GM23248 (cell line): Measurements from ENCODE around the gene TMCC2. TPM values are rescaled to one million over a fixed set of nuclear protein-coding genes. Genes with fewer than 3 reads are reported as not detected.
A peak's percentile ranks its signal among the peaks of the same experiment; 100 is the strongest.

Experiments
- DNase-seq: peaks from one replicate; pipeline ENCODE4 v3.0.0-alpha.2; 2015
- H2AFZ ChIP-seq: fragments of 200-600 bp; sonication (generic); 2 replicates; pipeline ENCODE4 v1.6.1; 2016; ENCODE audit warnings: antibody characterized with exemption
- H3F3A ChIP-seq: fragments of 200-600 bp; sonication (generic); 2 replicates; pipeline ENCODE4 v1.6.1; 2016; ENCODE audit warnings: mild to moderate bottlenecking, antibody characterized with exemption, mixed run types; ENCODE audit not compliant: insufficient read depth
- H3K27ac ChIP-seq: fragments of 200-600 bp; sonication (generic); 2 replicates; pipeline ENCODE4 v1.5.1; 2016; ENCODE audit warnings: mild to moderate bottlenecking
- H3K27me3 ChIP-seq: fragments of 200-600 bp; sonication (generic); replicated peaks from 2 replicates; pipeline ENCODE4 v1.6.1; 2016; ENCODE audit warnings: mild to moderate bottlenecking; ENCODE audit not compliant: insufficient read depth
- H3K36me3 ChIP-seq: fragments of 200-600 bp; sonication (generic); 2 replicates; pipeline ENCODE4 v1.6.1; 2016; ENCODE audit warnings: low read depth, mild to moderate bottlenecking
- H3K4me1 ChIP-seq: fragments of 200-600 bp; sonication (generic); 2 replicates; pipeline ENCODE4 v1.6.1; 2016; ENCODE audit warnings: mild to moderate bottlenecking; ENCODE audit not compliant: insufficient read depth
- H3K4me2 ChIP-seq: fragments of 200-600 bp; sonication (generic); one replicate; pipeline ENCODE4 v1.6.1; 2016; ENCODE audit warnings: mild to moderate bottlenecking; ENCODE audit not compliant: unreplicated experiment
- H3K4me3 ChIP-seq: fragments of 200-600 bp; sonication (generic); 2 replicates; pipeline ENCODE4 v1.5.1; 2016; ENCODE audit warnings: mild to moderate bottlenecking
- H3K79me2 ChIP-seq: fragments of 200-600 bp; sonication (generic); 2 replicates; pipeline ENCODE4 v1.6.1; 2016; ENCODE audit warnings: mild to moderate bottlenecking; ENCODE audit not compliant: insufficient read depth
- H3K9ac ChIP-seq: fragments of 200-600 bp; sonication (generic); 2 replicates; pipeline ENCODE4 v1.6.1; 2016; ENCODE audit warnings: mild to moderate bottlenecking
- H3K9me2 ChIP-seq: fragments of 200-600 bp; sonication (generic); 2 replicates; pipeline ENCODE4 v1.6.1; 2016; ENCODE audit warnings: mixed run types, mild to moderate bottlenecking, moderate library complexity; ENCODE audit not compliant: insufficient read depth
- H3K9me3 ChIP-seq: fragments of 200-600 bp; sonication (generic); one replicate; pipeline ENCODE4 v1.6.1; 2017; ENCODE audit warnings: low read depth
- H4K20me1 ChIP-seq: fragments of 200-600 bp; sonication (generic); 2 replicates; pipeline ENCODE4 v1.6.0; 2016; ENCODE audit not compliant: insufficient read depth
- EZH2 ChIP-seq: fragments of 200-600 bp; sonication (generic); IDR thresholded peaks from 2 replicates; pipeline ENCODE4 v1.6.1; 2018; ENCODE audit warnings: antibody characterized with exemption, mild to moderate bottlenecking; ENCODE audit not compliant: insufficient read depth, poor library complexity, severe bottlenecking
- EZH2phosphoT487 ChIP-seq: fragments of 200-600 bp; sonication (generic); IDR thresholded peaks from 2 replicates; pipeline ENCODE4 v1.6.1; 2018; ENCODE audit warnings: antibody characterized with exemption, moderate library complexity, mild to moderate bottlenecking, low read depth; ENCODE audit not compliant: insufficient read depth
- WGBS, 2 experiments: methylation state at CpG; one replicate each; pipeline ENCODE4 v1.1.6; 2015 to 2017; ENCODE audit warnings: low lambda C conversion rate in 2 of 2, low coverage in 1 of 2; ENCODE audit errors: missing lambda C conversion rate in 2 of 2; 5-methylcytosine and 5-hydroxymethylcytosine counted together
- in situ Hi-C: fragments of 300-500 bp; cut with MboI; formaldehyde crosslinking; loops from 2 replicates; pipeline ENCODE4 v1.15.0; 2020
- polyA plus RNA-seq: library from polyadenylated mRNA; unstranded; fragments of >200 nt; fragmentation: Nextera tagmentation; extraction: Ambion mirVana; gene quantifications from 2 replicates; pipeline ENCODE4 v1.2.1, GENCODE V29; 2016
- total RNA-seq: library from RNA; depleted of rRNA; stranded (reverse); fragments of >200 nt; shearing (Covaris generic); gene quantifications from 2 replicates; pipeline ENCODE4 v1.2.3, GENCODE V29; 2014

The TMCC2 gene
- total and polyA plus RNA-seq, 2 experiments from 2014 or later = 0.39 to 1.7 TPM

DNA sequence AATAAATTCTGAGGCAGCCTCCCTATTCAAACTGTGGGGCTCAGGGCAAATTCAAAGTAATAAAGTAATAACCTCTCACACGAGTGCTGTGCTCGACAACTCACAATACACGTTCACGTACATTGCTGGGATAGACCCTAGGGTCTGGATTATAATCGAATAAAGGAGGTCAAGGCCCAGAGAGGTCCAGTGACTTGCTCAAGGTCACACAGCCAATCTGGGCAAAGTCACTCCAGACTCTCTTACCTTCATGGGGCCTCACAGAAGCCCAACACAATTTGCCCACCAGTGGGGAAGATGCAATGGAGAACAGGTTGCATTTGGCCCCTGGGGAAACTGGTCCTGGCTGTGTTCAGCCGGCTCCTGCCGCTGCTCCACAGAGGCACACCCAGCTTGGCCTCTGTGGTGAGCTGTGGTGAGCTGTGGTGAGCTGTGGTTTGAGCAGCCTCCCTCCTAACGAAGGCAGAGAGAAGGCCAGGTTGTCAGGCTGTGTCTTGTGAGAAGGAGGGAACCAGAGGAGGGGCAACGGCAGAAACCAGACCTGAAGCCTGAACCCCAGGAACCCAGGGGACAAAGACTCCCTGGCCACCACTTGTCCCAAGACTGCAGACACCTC, 58.7 kb downstream of the TMCC2 start:
- 92 to 96% methylated on average over 9 of the region's 9 CpGs for WGBS, 2 experiments
- in situ Hi-C loops = no loop called here
- Histone ChIP-seq H4K20me1 (no peaks in the 10 kb centered on the region), H2AFZ (peak overlapping the region; percentile 62), H3K27me3 (no peaks in the 10 kb centered on the region), H3F3A (peaks cover 27% of the 10 kb centered on the region), H3K4me1 (peaks cover 49% of the 10 kb centered on the region), H3K4me2 (peak overlapping the region; percentile 16), H3K36me3 (no peaks in the 10 kb centered on the region), H3K9me2 (no peaks in the 10 kb centered on the region), H3K9ac (no peak overlapping the region), H3K9me3 (no peaks in the 10 kb centered on the region), H3K79me2 (no peaks in the 10 kb centered on the region), H3K27ac (no peak overlapping the region), H3K4me3 (no peak overlapping the region)
- no peak for TF ChIP-seq EZH2
- TF ChIP-seq EZH2phosphoT487 = no peak
- DNase-seq = no peak

DNA sequence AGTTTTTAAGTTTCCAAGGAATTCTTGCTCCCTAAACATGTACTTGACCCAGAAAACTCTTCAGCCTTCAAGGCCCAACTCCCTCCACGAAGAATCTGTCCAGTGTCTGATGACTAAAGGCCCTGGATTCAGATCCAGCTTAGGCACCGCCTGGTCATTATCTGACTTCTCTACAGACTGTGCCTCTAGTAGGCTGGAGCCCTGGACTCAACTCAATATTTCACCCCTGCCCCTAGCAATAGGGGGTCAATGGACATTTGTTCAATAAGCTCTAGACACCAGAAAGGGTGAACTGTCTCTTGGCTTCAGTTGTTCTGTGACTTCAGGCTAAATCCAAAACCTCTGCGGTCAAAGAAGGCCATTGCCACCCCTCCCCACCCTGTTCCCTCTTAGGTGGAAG, 59.3 kb downstream of the TMCC2 start:
- H4K20me1 ChIP-seq = no peaks in the 10 kb centered on the region
- 89 to 92% methylated on average over 3 of the region's 3 CpGs for WGBS, 2 experiments
- H3F3A ChIP-seq = peaks cover 27% of the 10 kb centered on the region

GRCh38 chr1:205287767-205288559, 60.2 kb downstream of the TMCC2 start:
- Histone ChIP-seq H3K36me3 (no peaks in the 10 kb centered on the region), H3K79me2 (no peaks in the 10 kb centered on the region), H3K4me1 (peaks cover 49% of the 10 kb centered on the region), H4K20me1 (no peaks in the 10 kb centered on the region), H3K27ac (no peak overlapping the region), H2AFZ (peak overlapping the region; percentile 52), H3K9ac (no peak overlapping the region), H3K27me3 (no peaks in the 10 kb centered on the region), H3K9me3 (no peaks in the 10 kb centered on the region), H3K9me2 (no peaks in the 10 kb centered on the region), H3K4me2 (no peak overlapping the region), H3F3A (peaks cover 27% of the 10 kb centered on the region), H3K4me3 (no peak overlapping the region)
- no peak for TF ChIP-seq EZH2phosphoT487
- 73 to 74% methylated on average over 8 of the region's 8 CpGs for WGBS, 2 experiments
- DNase-seq = no peak
- in situ Hi-C loops = no loop called here

More for the DNA sequence above, 59.3 kb downstream of the TMCC2 start:
- in situ Hi-C loops = no loop called here
- Histone ChIP-seq H3K9ac (no peak overlapping the region), H3K79me2 (no peaks in the 10 kb centered on the region), H3K4me3 (no peak overlapping the region), H2AFZ (no peak overlapping the region), H3K9me2 (no peaks in the 10 kb centered on the region), H3K4me2 (no peak overlapping the region), H3K27me3 (no peaks in the 10 kb centered on the region), H3K9me3 (no peaks in the 10 kb centered on the region), H3K27ac (no peak overlapping the region), H3K36me3 (no peaks in the 10 kb centered on the region), H3K4me1 (peaks cover 49% of the 10 kb centered on the region)
- DNase-seq = peak; percentile 28
- TF ChIP-seq EZH2phosphoT487 = no peak
- no peak for TF ChIP-seq EZH2

DNA sequence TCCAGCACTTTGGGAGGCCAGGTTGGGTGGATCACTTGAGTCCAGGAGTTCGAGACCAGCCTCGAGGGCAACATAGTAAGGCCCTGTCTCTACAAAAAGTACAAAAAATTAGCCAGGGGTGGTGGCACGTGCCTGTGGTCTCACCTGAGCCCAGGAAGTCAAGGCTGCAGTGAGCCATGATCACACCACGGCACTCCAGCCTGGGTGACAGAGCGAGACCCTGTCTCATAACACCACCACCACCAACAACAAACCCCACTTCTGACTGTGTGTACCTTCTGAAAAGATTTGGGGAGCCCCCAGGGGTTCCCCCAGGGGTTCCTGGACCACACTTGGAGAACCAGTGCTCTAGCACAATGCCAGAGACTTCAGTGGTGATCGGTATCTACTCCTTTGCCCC, 63.9 kb downstream of the TMCC2 start:
- Histone ChIP-seq H3K9me3 (no peaks in the 10 kb centered on the region), H3K27ac (no peak overlapping the region), H3K4me2 (no peak overlapping the region), H3K4me1 (peaks cover 42% of the 10 kb centered on the region), H3K36me3 (no peaks in the 10 kb centered on the region), H3F3A (peaks cover 25% of the 10 kb centered on the region; the same call in 1 of the 2 replicates), H3K4me3 (no peak overlapping the region), H3K9ac (no peak overlapping the region), H4K20me1 (no peaks in the 10 kb centered on the region), H3K27me3 (no peaks in the 10 kb centered on the region), H3K9me2 (no peaks in the 10 kb centered on the region), H3K79me2 (no peaks in the 10 kb centered on the region), H2AFZ (no peak overlapping the region)
- no peak for DNase-seq
- 92 to 93% methylated on average over 6 of the region's 6 CpGs for WGBS, 2 experiments
- no peak for TF ChIP-seq EZH2
- TF ChIP-seq EZH2phosphoT487 = no peak
- in situ Hi-C loops = no loop called here
